HUES48 (cell line): ENCODE data around the gene IMMP2L.
"Not testable (repeated sequence)": the region's sequence is repeated elsewhere in the genome, so short reads cannot be mapped to it uniquely, and the experiment has no call there.

Experiments used
- H3K27ac ChIP-seq: one replicate; pipeline ENCODE4 v1.7.0; 2013; ENCODE audit warnings: low read depth, low read length, inconsistent platforms
- H3K27me3 ChIP-seq: 2 replicates; pipeline ENCODE4 v1.6.1; 2013; ENCODE audit warnings: mild to moderate bottlenecking, low read length; ENCODE audit not compliant: control insufficient read depth, insufficient read depth
- H3K36me3 ChIP-seq: 2 replicates; pipeline ENCODE4 v1.6.1; 2013; ENCODE audit warnings: low read length; ENCODE audit not compliant: control insufficient read depth, insufficient read depth
- H3K4me1 ChIP-seq: 2 replicates; pipeline ENCODE4 v1.6.1; 2013; ENCODE audit warnings: mild to moderate bottlenecking, low read length; ENCODE audit not compliant: control insufficient read depth, insufficient read depth
- H3K4me3 ChIP-seq: 2 replicates; pipeline ENCODE4 v1.5.1; 2013; ENCODE audit warnings: mild to moderate bottlenecking, low read depth, low read length
- H3K9ac ChIP-seq: 2 replicates; pipeline ENCODE4 v1.6.1; 2013; ENCODE audit warnings: mild to moderate bottlenecking, low read depth, low read length, moderate library complexity
- H3K9me3 ChIP-seq: 2 replicates; pipeline ENCODE4 v1.6.1; 2013; ENCODE audit warnings: low read length; ENCODE audit not compliant: control insufficient read depth, insufficient read depth

IMMP2L gene

GRCh38 chr7:111477462-111478225 lies 84.6 kb downstream of the IMMP2L start:
- Histone ChIP-seq H3K27ac (no peak overlapping the region), H3K4me1 (no peaks in the 10 kb centered on the region), H3K4me3 (no peak overlapping the region), H3K27me3 (no peaks in the 10 kb centered on the region), H3K9me3 (no peaks in the 10 kb centered on the region), H3K36me3 (no peaks in the 10 kb centered on the region), H3K9ac (no peak overlapping the region)

- no peaks in the 10 kb centered on the region for H3K27me3 ChIP-seq
- no peaks in the 10 kb centered on the region for H3K9me3 ChIP-seq
- no peak overlapping the region for H3K27ac ChIP-seq
- H3K9ac ChIP-seq: no peak overlapping the region
- H3K4me1 ChIP-seq: no peaks in the 10 kb centered on the region
- H3K4me3 ChIP-seq: no peak overlapping the region
- H3K36me3 ChIP-seq: no peaks in the 10 kb centered on the region
These were observed 85.6 kb downstream of the IMMP2L start for GRCh38 chr7:111476586-111477293.

GRCh38 chr7:111475959-111476358 lies 86.3 kb downstream of the IMMP2L start:
- H3K4me3 ChIP-seq: no peak overlapping the region
- no peaks in the 10 kb centered on the region for H3K27me3 ChIP-seq
- no peak overlapping the region for H3K9ac ChIP-seq
- H3K27ac ChIP-seq: no peak overlapping the region
- no peaks in the 10 kb centered on the region for H3K9me3 ChIP-seq
- no peaks in the 10 kb centered on the region for H3K36me3 ChIP-seq
- H3K4me1 ChIP-seq: no peaks in the 10 kb centered on the region

GRCh38 chr7:111475419-111475748 lies 86.9 kb downstream of the IMMP2L start:
- H3K4me1 ChIP-seq: no peaks in the 10 kb centered on the region
- H3K27me3 ChIP-seq: no peaks in the 10 kb centered on the region
- H3K9me3 ChIP-seq: no peaks in the 10 kb centered on the region
- H3K36me3 ChIP-seq: no peaks in the 10 kb centered on the region
- H3K4me3 ChIP-seq: no peak overlapping the region
- no peak overlapping the region for H3K27ac ChIP-seq
- no peak overlapping the region for H3K9ac ChIP-seq

- Histone ChIP-seq H3K9ac (no peak overlapping the region), H3K9me3 (no peaks in the 10 kb centered on the region), H3K27me3 (no peaks in the 10 kb centered on the region), H3K4me3 (no peak overlapping the region), H3K36me3 (no peaks in the 10 kb centered on the region), H3K4me1 (no peaks in the 10 kb centered on the region), H3K27ac (no peak overlapping the region)
These were observed 87.4 kb downstream of the IMMP2L start for GRCh38 chr7:111474723-111475418.

GRCh38 chr7:111473449-111474198 lies 88.7 kb downstream of the IMMP2L start:
- H3K9me3 ChIP-seq: no peaks in the 10 kb centered on the region
- no peak overlapping the region for H3K9ac ChIP-seq
- no peak overlapping the region for H3K27ac ChIP-seq
- no peaks in the 10 kb centered on the region for H3K27me3 ChIP-seq
- no peaks in the 10 kb centered on the region for H3K4me1 ChIP-seq
- no peaks in the 10 kb centered on the region for H3K36me3 ChIP-seq
- H3K4me3 ChIP-seq: no peak overlapping the region

GRCh38 chr7:111470998-111471397 lies 91.3 kb downstream of the IMMP2L start:
- H3K9ac ChIP-seq: no peak overlapping the region
- no peak overlapping the region for H3K4me3 ChIP-seq
- H3K36me3 ChIP-seq: no peaks in the 10 kb centered on the region
- H3K27ac ChIP-seq: no peak overlapping the region
- H3K27me3 ChIP-seq: no peaks in the 10 kb centered on the region
- H3K4me1 ChIP-seq: no peaks in the 10 kb centered on the region
- no peaks in the 10 kb centered on the region for H3K9me3 ChIP-seq

- not testable (repeated sequence) for H3K4me1 ChIP-seq, H3K36me3 ChIP-seq, H3K4me3 ChIP-seq, H3K9me3 ChIP-seq, H3K27me3 ChIP-seq, H3K27ac ChIP-seq, H3K9ac ChIP-seq
These were observed 92.4 kb downstream of the IMMP2L start for GRCh38 chr7:111469894-111470293.

- H3K4me3 ChIP-seq, H3K4me1 ChIP-seq, H3K27me3 ChIP-seq, H3K9me3 ChIP-seq, H3K36me3 ChIP-seq, H3K9ac ChIP-seq, H3K27ac ChIP-seq: not testable (repeated sequence)
These were observed 96.5 kb downstream of the IMMP2L start for GRCh38 chr7:111465774-111466173.

GRCh38 chr7:111460695-111461094 lies 101.6 kb downstream of the IMMP2L start:
- no peak overlapping the region for H3K27ac ChIP-seq
- H3K27me3 ChIP-seq: no peaks in the 10 kb centered on the region
- H3K4me1 ChIP-seq: no peaks in the 10 kb centered on the region

More at GRCh38 chr7:111460695-111461094, 101.6 kb downstream of the IMMP2L start:
- no peak overlapping the region for H3K4me3 ChIP-seq
- H3K9me3 ChIP-seq: no peaks in the 10 kb centered on the region
- no peak overlapping the region for H3K9ac ChIP-seq
- no peaks in the 10 kb centered on the region for H3K36me3 ChIP-seq
